EH (cell line): ENCODE data around the gene FLRT1.
"Not testable (repeated sequence)": the region's sequence is repeated elsewhere in the genome, so short reads cannot be mapped to it uniquely, and the experiment has no call there.

Experiments used
- DNase-seq: peaks from one replicate; pipeline ENCODE4 v3.0.0-alpha.2; 2015; ENCODE audit warnings: low read depth

The FLRT1 gene

DNA sequence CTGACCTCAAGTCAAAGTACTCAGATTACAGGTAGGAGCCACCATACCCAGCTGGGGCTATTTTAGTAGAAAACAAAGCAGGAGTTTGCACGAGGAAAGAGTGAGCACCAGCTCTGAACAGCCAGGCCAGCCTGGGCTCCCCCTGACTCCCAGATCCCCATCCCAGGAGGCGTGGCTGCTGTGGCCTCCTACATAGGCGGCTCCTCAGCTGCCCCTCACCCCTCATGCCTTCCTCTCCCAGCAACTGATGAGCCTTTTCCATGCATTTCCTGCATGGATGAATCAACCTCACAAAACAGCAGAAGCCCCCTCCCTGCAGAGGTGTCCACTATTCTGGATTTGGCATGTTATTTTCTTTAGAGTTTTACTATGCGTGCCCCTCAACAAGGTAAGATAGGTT, 10.5 kb upstream of the FLRT1 start:
- no peak for DNase-seq

DNA sequence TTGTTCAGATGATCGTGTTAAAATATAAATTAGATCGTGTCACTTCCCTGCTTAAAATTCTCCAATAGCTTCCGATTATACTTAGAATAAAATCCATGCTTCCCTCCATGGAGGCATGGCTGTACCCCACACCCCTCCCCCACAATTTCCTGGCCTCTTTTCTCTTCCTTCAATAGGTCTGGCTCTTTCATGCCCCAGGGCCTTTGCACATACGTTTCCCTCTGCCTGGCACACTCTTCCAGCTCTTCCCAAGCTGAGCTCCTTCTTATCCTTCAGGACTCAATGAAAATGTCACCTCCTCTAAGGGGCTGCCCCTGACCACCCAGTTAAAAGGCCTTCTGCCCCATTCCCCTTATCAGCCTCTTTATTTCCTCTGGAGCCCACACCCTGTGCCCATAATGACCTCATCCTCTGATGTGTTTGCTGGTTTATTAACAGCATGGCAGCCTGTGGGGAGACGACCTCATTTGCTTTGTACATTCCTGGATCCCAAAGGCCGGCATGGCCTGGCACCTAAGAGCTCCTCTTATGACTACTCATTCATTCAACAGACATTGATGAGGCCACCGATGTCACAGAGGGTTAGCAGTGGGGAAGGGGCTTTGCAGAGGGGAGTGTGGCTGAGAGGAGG, 9.0 kb upstream of the FLRT1 start:
- no peak for DNase-seq

DNA sequence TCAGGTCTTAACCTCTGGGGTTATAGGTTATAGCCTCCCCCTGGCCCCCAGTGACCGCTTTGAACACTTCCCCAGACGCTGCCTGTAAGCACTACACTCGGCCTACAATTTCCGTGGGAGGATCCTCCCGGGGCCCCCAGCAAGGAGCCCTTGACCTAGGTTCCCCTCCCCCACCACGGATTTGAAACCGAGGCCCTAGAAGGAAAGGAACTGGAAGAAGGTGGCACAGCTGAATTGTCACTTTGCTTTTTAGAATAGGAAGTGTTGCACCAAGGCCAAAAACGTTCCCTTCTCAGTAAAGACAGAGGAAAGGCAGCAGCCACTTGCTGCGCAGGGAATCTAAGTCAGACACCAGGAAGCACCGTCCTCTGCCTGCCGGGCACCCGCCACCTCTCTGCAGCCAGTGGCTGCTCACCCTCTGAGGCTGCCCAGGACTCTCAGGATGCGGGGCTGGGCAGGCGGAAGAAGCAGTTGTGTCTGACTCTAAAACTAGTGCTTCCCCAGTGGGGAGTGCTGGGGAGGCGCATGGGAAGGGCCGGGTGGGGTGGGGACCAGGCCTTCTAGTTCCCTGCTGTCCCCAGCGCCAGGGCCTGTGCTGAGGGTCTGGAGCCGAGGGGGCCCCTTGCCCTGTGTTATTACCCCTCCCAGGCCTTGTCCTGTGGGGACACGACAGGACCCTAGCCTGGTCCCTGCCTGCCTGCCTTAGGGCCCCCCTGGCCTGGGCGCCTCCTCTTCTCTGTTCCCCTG, 7.9 kb upstream of the FLRT1 start:
- DNase-seq, result no peak

DNA sequence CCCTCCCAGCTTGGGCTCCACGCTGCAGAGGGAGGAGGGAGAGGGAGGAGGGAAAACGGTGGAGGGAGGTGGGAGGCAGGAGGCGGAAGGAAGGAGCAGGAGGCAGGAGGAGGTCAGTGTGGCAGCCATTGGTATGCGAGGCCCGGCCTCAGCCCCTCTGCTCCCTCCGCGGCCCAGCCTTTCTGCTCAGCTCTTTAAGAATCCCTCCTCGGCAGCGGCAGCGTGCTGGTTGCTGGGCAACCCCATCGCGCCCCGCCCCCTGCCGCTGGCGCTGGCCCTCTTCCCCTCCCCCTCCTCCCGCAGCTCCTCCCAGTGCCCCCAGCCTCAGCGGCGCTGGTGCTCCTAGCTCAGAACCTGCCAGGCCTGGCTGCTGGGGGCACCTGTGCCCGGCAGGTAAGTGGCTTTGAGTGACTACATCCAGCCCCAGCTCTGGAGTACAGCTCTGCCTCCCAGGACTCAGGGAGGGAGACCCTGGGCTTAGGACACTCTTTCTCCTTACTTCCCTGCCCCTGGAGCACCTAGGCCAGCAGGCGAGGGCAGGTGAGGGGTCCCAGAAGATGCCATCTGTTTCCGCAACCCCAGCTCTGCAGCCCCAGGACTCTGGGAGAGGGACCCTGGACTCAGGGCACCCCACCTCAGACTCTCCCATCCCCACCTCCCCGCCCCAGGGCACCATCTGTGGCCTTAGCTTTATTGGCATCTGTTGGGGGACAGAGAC, 7.2 kb upstream of the FLRT1 start:
- peak; percentile 41 for DNase-seq

DNA sequence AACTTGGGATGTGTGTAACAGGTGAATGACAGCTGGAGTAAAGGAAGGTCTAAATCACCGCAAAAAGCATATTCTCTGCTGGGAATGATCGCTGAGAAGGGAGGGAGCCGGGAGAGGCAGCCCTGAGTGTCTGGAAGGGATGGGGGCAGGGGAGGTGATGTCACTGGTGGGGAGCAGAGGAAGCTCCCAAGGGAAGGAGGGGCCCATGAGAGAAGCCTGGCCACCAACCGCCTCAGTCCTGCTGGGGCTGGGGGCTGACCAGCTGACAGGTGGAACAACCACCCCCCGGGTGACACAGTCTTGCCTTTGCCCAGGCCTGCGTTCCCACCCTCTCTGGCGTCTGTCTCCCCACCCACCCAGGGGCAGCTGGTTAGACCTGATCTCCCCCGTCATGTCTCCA, 6.0 kb upstream of the FLRT1 start:
- DNase-seq, result no peak

DNA sequence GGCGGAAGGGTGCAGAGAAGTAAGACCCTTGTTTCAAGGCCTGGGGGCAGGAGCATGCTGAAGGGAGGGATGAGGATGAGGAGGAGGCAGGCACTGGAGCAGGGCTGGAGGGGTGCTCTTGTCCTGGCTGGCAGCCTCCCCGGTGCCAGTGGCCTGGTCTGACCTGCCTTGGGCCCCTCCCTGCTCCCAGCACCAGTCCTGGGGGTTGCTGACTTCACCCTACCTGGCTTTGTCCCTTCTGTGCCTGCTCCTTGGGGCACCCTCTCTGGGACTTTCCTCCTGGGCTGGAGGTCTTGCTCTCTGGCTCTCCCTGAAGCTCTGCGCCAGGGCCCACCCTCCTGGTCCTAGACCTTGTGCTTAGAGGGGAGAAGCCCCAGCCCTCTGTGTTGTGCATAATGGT, 4.7 kb upstream of the FLRT1 start:
- no peak for DNase-seq

DNA sequence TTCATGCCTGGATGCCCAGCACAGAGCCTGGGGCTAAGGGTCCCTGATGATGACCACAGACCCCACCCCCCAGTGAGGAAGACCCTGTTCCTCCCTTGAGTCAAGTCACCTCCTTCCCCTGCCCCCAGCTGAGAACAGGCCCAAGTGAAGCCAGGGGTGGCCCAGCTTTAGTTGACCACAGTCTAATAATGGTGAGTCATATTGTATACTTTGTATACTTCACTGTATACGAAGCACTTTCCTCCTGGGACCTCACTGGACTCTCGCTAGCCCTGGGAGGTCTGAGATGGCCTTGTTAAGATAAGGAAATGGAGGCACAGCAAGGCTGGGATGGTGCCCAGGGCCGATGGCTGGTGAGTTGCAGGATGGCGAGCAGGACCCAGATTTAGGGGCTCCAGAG, 3.7 kb upstream of the FLRT1 start:
- peak; percentile 61 for DNase-seq

DNA sequence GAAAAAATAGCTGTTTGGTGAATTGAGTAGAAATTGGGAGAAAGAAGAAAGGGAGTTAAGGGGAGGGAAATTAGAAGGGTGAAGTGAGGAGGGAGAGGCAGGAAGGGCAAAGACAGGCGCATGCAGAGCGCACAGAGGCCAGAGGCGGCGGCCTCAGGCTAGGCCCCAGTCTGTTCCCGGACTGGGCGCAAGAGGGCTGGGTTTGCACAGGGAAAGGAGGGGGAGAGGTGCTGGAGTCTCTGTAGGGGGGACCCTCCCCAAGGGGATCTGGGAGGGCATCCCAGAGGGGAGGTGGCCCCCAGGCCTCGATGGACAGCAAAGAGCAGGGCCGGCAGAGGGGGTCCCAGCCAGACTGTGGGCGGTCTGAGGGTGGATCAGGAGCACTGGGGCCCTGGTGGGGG, 1.3 kb upstream of the FLRT1 start:
- DNase-seq, result no peak

DNA sequence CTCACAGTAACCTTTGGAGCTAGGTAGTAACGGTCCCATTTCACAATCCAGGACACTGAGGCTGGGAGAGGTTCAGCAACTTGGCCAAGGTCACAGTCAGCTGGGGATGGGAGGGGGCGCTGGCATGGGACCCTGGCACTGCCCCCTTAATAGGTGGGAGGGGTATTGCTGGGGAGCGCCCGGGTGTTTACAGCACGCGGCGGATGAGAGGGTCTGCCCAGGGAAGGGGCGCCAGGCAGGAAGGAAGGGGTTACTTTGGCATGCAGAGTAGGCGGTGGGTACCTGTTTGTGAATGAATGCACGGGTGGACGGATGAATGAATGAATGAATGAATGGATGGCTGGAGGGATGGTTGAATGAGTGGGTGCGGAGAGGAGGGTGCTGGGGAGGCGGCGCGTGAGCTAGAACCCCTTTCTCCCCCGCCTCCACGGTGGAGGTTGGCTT, 628 bp upstream of the FLRT1 start:
- no peak for DNase-seq

DNA sequence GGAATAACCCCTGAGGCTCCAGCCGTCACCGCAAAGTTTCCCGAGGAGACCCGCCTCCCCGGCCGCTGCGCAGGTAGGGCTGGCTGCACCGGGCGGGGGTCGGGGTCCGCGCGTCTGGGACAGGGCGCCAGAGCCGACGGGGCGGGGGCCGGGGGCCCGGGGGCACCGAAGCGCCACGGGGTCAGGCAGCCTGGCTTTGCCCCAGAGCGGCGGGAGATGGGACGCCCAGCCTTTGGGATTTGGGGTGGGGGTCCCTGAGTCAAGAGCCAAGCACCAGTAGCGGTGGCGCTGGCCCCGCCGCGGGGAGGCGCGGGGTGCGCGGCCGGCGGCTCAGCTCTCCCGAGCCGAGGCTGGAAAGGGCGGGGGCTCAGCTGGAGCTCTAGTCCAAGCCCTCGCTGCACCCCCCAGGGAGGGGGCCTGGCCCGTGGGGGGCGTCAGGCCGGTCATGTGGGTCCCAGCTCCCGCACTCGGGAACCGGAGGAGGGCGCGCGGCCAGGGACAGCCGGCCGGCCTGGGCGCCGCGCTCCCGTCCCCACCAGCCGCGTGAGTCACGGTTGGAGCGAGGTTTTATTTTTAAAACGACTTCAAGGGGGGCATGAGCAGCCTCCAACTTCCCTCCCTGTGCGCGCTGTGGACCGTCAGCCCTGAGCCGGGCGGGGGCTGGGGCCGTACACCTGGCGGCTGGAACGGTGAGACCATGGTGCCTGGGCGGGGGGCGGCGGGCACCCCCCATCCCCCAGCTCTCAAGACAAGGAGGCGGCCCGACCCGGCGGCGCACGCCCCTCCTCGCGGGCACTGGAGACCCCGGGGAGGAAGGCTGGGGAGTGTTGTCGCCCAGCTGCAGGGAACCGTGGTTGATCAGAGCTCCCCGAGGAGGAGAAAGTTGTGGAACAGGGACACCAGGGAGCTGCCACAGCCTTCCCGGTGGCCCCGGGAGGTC, 626 bp downstream of the FLRT1 start:
- DNase-seq, result peak; percentile 62

DNA sequence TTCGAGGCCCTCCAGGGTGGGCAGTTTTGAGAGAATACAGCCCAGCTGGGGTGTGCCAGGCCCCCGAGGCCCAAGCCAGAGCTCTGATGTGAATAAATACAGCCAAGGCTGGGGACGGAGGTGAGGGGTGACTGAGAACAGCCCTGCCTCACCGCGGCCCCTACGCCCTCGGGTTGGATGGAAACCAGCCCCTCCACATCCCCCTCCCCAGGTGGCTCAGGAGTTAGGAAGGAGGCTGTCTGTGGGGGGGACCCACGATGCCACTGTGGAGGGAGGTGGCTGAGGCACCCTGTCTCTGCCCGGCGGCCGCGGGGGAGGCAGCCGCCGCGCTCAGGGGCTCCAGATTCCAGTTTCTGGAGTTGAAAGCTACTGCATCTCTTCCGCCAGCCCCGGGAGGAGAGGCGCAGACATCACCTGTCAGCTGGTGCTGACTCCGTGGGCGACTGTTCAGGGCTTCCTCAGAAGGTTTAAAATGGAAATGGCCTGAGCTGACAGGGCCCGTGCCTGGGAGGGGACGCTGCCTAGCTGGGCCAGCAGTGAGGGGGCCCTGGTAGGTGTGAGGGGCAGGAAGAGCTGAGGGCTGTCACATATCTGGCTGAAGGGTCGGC, 1.4 kb downstream of the FLRT1 start:
- DNase-seq, result no peak

DNA sequence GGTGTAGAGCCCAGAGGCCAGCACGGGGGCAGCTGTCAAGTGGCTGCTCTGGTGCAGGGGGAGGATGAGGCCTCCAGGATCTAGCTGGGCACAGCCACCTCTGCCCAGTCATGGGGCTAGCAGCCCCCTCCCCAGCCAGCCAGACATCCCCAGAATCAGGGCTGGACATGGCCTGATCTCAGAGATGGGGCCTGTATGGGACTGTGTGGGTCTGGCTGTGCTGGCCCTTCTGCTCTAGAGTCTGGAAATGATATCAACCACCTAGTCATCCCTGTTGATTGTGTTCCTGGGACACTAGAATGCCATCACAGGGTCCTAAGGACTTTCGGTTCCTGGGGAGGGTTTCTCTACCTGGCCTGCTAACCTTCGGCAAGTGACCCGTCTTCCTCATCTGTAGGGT, 2.8 kb downstream of the FLRT1 start:
- DNase-seq, result no peak

DNA sequence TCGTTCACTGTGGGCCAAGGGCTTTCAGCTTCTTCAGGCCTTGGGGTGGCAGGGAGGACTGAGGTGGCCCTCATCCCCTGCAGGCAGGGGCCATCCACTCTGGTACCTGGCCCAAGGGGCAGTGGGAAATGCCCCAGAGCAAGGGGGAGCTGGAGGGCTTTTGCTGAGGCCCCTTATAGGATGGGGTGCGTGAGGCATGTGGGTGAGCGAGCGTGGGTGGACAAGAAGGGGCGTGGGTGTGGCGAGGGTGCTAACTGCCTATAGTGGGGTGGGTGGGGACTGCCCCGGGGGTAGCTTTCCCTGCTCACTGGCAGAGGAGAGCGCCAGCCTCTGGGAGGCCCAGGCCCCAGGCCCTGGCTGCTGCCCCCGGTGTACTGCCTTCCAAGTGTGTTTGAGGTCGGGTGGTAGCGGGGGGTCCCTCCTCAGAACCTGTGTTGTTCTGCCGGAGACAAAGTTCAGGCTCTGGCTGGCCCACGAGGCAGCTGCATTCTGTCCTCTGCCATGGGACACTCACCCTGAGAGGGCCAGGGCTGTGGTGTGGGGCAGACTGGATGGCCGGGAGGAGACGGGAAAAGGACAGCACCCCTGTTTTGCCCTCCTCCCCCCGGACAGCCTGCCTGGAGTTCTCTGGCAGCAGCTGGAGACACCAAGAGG, 3.4 kb downstream of the FLRT1 start:
- DNase-seq, result no peak

DNA sequence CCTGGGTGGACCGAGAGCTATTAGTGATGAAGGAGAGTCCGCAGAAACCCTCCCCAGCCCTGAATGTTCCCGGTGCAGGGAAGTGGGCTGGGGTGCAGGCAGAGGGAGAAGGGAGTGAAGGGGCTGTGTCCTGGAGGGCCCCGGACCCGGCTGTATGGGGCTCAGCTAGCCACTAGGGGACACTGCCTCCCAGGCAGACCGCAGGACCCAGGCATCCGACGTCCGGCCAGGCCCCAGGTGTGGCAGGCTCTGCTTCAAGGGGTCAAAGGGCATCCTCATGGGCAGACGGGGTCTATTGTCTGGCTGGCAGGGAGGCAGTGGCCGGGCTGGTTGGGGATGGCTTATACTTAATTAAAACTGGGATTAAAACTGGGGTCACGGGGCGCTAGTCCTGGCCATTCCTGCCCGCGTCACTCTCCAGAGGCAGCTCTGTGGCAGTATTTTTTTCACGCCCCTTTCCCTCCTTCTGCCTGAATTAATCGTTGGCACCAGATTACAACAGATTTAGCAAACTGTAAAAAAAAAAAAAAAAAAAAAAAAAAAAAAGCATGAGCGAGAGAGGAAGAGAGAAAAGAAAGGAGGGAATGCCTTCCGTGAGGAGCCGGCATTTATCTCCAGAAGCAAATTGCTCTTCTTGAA, 5.1 kb downstream of the FLRT1 start:
- DNase-seq, result no peak

DNA sequence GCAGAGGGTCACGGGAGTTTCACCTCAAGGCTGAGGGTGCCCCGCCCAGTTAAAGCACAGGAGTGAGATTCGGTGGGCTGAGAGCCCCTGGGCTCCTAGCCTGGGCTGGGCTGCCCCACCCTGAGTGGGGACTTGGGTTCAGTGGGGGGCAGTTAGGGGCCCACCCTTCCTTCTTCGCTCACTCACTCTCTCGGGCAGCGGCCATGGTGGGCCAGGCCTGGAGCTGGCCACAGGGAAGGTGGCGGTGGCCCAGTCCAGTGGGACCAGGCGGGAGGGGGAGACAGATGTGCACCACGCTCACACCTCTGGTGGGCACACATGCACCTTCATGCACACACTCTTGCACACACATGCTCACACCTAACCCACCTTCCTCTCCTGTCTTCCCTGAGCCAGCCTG, 6.1 kb downstream of the FLRT1 start:
- no peak for DNase-seq

DNA sequence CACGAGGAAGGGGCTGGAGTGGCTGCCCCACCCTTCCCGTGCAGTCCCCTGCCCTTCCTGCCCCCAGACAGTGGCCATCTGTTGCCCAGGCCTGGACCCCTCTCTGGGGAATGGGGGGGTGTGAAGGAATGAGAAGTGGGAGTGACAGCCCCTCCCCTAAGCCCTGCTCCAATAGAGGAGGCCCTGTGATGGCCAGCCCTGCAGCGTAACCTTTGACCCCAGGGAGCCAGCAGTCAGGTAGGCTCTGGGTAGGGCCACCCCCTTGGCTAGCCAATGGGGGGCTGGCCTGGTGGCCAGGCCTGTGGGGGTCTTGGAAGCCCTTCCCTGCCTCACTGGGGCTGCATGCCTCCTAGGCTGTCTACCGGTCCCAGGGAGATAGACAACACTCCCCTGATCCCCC, 6.6 kb downstream of the FLRT1 start:
- no peak for DNase-seq

DNA sequence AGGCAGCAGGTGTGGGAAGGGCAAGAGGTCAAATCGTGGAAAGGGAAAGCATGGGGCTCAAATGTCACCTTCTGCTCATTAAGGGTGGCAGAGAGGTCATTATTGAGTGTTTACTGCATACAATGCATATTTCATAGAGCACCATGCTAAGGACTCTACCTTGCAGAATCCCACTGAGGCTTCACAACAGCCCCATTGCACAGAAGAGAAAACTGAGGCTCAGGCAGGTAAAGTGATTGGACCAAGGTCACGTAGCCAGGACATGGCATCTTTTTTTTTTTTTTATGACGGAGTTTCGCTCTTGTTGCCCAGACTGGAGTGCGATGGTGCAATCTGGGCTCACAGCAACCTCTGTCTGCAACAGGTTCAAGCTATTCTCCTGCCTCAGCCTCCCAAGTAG, 7.8 kb downstream of the FLRT1 start:
- DNase-seq, result no peak

DNA sequence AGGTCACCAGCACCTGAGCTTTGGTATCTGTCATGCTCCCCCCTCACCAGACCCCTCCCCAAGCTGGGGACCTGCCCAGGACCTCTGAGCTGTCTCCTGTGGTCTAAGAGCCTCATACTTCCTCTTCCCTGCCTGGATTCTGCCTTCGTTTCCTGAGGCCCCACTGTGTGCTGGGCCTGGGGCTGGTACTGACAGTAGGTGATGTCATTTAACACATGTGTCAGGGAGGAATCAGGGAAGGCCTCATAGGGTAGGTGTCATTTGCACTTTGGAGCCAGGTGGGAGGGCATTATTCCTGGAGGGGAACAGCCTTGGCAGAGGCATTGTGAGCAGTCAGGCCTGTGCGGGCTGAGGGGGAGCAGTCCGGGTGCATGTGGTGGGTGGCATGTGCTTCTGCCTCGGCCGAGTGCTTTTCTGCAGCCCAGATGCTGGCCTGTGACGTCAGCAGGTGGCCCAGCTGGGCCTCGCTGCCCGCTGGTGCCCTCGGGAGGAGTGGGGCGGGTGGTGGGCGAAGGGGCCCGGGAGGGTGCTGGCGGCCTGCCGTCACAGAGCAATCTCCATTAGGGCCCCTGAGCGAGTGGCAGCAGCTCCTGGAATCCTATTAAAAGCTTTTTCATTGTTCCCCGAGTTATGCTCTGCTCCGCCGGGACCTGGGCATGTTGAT, 9.1 kb downstream of the FLRT1 start:
- no peak for DNase-seq

DNA sequence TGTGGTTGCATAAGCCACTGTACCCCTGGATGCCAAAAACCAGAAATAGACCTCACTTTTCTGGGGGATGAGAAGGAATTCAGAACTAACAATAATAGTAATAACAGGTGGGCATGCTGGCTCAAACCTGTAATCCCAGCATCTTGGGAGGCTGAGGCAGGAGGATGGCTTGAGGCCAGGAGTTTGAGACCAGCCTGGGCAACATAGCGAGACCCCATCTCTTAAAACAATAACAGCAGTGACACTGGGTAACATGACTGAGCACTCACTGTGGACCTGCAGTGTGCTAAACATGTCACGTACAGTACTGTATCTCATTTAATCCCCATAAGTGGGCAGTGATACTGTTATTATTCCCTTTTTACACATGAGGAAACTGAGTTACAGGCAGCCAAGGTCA, 10.0 kb downstream of the FLRT1 start:
- no peak for DNase-seq

DNA sequence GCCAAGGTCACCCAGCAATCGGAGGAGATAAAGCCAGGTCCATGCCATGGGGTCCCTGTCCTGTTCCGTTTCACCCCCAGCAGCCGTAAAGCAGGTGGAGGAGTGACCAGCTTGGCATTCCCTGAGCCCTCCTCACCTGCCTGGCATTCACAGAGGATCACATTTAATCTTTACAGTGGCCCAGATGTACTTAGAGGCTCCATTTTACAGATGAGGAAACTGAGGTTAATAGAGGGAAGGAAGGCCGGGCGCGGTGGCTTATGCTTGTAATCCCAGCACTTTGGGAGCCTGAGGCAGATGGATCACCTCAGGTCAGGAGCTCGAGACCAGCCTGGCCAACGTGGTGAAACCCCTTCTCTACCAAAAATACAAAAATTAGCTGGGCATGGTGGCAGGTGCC, 11.6 kb downstream of the FLRT1 start:
- DNase-seq, result not testable (repeated sequence)
